Astrocyte (in vitro differentiated cells and primary cell): Measurements from ENCODE around the gene PLD2.

Experiments
- CTCF ChIP-seq: IDR thresholded peaks from 2 replicates; pipeline ENCODE4 v1.5.1; 2011; ENCODE audit warnings: low read depth, mild to moderate bottlenecking, inconsistent platforms, low read length, moderate library complexity; ENCODE audit not compliant: insufficient read depth
- EZH2 ChIP-seq: IDR thresholded peaks from 2 replicates; pipeline ENCODE4 v1.6.1; 2012; ENCODE audit warnings: mild to moderate bottlenecking, low read length, inconsistent platforms; ENCODE audit not compliant: insufficient read depth

GRCh38 chr17:4810696-4811290, 3.8 kb downstream of the PLD2 start:
- no peak for TF ChIP-seq CTCF
- TF ChIP-seq EZH2, result no peak
